Measurements from ENCODE around the gene CDR2L. TPM values are rescaled to one million over a fixed set of nuclear protein-coding genes. Genes with fewer than 3 reads are reported as not detected.
"Not testable (repeated sequence)": the region's sequence is repeated elsewhere in the genome, so short reads cannot be mapped to it uniquely, and the experiment has no call there.

The CDR2L gene
- total and polyA plus RNA-seq, 8 donors, result 4.4 to 78.8 (median 10.9) TPM

DNA sequence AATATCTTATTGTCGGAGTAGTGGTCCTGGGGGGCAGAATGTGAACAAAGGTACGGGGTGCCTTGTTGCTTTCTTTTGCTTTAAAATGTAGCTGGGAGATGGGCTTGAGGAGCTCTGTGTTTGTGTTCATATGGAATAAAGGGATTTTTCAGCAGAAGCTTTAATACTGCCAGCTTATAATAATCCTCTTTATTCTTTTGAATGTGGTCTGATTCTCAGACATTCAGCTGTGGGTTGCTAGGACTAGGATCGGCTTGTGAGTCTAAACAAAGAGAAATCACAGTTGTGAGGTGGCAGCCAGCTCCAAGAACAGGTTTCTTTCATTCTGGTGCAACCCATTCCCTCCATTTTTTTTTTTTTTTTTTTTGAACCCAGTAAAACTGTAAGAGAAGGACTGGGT is 32.3 kb downstream of the CDR2L start:
- Histone ChIP-seq H3K4me1 (peaks cover 0 to 7% (median under 1%) of the 10 kb centered on the region in 4 donors), H3K36me3 (peaks cover 23 to 76% (median 67%) of the 10 kb centered on the region in 4 donors), H3K4me3 (no peak overlapping the region), H3K27ac (no peak overlapping the region), H3K9me3 (no peaks in the 10 kb centered on the region), H3K27me3 (no peaks in the 10 kb centered on the region)
- no peak for DNase-seq
- no peak for TF ChIP-seq POLR2A (IDR thresholded peaks at IDR 0.05)
- TF ChIP-seq, protein P1, sequence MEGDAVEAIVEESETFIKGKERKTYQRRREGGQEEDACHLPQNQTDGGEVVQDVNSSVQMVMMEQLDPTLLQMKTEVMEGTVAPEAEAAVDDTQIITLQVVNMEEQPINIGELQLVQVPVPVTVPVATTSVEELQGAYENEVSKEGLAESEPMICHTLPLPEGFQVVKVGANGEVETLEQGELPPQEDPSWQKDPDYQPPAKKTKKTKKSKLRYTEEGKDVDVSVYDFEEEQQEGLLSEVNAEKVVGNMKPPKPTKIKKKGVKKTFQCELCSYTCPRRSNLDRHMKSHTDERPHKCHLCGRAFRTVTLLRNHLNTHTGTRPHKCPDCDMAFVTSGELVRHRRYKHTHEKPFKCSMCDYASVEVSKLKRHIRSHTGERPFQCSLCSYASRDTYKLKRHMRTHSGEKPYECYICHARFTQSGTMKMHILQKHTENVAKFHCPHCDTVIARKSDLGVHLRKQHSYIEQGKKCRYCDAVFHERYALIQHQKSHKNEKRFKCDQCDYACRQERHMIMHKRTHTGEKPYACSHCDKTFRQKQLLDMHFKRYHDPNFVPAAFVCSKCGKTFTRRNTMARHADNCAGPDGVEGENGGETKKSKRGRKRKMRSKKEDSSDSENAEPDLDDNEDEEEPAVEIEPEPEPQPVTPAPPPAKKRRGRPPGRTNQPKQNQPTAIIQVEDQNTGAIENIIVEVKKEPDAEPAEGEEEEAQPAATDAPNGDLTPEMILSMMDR (IDR thresholded peaks at IDR 0.05), result no peak
- TF ChIP-seq POLR2AphosphoS5 (IDR thresholded peaks at IDR 0.05), result no peak
- TF ChIP-seq EP300 (IDR thresholded peaks at IDR 0.05), result no peak
- intact Hi-C loops (cut with DNase I; ENCODE audit: low total_unique reads), result no loop called here
- 87 to 97% (median 94%) methylated on average over 3 of the region's 3 CpGs for WGBS, 5 donors

DNA sequence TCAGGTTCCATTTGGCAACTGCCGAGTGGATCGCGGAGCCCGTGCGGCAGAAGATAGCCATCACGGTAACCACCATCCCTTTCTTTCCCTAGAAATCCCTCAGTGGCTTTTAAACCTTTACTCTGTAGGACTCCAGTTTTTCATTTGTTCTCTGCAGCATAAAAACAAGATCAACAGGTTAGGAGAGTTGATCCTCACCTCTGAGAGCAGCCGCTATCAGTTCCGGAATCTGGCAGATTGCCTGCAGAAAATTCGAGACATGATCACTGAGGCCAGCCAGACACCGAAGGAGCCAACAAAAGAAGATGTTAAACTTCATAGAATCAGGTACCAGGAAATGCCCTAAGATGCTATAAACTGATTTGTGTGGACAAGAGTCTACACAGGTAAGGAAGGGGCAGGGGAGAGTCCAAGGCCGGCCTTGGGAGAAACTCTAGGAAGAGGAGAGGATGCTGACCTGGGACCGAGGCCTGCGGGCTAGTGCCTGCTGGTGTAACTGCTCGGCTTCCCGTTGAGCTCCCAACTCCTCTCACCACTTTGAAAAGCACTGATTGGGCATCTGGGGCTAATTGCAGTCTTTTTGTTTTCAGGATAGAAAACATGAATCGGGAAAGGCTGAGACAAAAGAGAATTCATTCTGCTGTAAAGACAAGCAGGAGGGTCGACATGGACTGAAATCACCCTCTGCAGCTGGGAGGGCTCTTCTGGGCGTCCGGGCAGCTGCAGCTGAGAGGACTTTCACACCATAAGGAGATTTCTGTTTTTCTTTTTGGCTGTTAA is 33.1 kb downstream of the CDR2L start:
- H3K27me3 ChIP-seq, result no peaks in the 10 kb centered on the region
- H3K9me3 ChIP-seq, result no peaks in the 10 kb centered on the region
- peaks cover 0 to 6% (median 0%) of the 10 kb centered on the region in 4 donors for H3K4me1 ChIP-seq
- no peak overlapping the region for H3K4me3 ChIP-seq
- H3K27ac ChIP-seq, result no peak overlapping the region
- WGBS, 5 donors, result 69 to 76% (median 71%) methylated on average over 19 of the region's 19 CpGs
- DNase-seq, result no peak
- peaks cover 23 to 75% (median 66%) of the 10 kb centered on the region in 4 donors for H3K36me3 ChIP-seq
- TF ChIP-seq EP300 (IDR thresholded peaks at IDR 0.05), result no peak
- TF ChIP-seq, protein P1 (IDR thresholded peaks at IDR 0.05), result no peak
- no peak for TF ChIP-seq POLR2A (IDR thresholded peaks at IDR 0.05)
- no peak for TF ChIP-seq POLR2AphosphoS5 (IDR thresholded peaks at IDR 0.05)
- intact Hi-C loops (cut with DNase I; ENCODE audit: low total_unique reads), result no loop called here

DNA sequence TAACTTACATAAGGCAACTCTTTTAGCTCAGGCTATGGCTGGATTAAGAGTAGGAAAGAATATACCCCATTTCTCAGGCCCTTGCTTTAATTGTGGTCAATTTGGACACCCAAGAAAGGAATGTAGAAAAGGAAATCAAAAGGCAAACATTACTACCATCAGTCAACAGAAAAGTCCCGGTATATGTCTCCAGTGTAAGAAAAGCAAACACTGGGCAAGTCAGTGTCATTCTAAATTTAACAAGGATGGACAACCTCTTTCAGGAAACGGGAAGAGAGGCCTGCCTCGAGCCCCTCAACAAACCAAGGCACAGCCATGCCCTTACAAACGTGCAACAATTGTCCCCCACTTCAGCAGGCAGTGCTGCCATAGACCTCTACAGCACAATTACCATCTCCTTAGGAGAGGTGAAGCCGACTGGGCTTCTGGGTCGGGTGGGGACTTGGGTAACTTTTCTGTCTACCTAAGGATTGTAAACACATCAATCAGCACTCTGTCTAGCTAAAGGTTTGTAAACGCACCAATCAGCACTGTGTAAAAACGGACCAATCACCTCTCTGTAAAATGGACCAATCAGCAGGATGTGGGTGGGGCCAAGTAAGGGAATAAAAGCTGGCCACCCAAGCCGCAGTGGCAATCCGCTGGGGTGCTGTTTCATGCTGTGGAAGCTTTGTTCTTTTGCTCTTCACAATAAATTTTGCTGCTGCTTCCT is 37.4 kb downstream of the CDR2L start:
- Histone ChIP-seq H3K27me3 (no peaks in the 10 kb centered on the region), H3K27ac (no peak overlapping the region), H3K9me3 (peaks cover 0 to 2% (median 0%) of the 10 kb centered on the region in 4 donors), H3K4me3 (no peak overlapping the region), H3K36me3 (peaks cover 19 to 37% (median 30%) of the 10 kb centered on the region in 4 donors), H3K4me1 (peaks cover 0 to 6% (median 2%) of the 10 kb centered on the region in 4 donors)
- TF ChIP-seq EP300 (IDR thresholded peaks at IDR 0.05), result no peak
- TF ChIP-seq POLR2A (IDR thresholded peaks at IDR 0.05), result no peak
- no peak for TF ChIP-seq POLR2AphosphoS5 (IDR thresholded peaks at IDR 0.05)
- TF ChIP-seq, protein P1 (IDR thresholded peaks at IDR 0.05), result no peak
- DNase-seq, result no peak
- intact Hi-C loops (cut with DNase I; ENCODE audit: low total_unique reads), result no loop called here
- 74 to 85% (median 75%) methylated on average over 10 of the region's 10 CpGs for whole genome bisulfite sequencing, 5 donors

DNA sequence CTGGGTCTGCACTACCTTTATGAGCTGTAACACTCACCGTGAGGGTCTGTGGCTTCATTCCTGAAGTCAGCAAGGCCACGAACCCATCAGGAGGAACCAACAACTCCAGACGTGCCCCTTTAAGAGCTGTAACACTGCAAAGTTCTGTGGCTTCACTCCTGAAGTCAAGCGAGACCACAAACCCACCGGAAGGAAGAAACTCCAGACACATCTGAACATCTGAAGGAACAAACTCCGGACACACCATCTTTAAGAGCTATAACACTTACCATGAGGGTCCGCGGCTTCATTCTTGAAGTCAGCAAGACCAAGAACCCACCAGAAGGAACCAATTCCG is 37.9 kb downstream of the CDR2L start:
- H3K4me1 ChIP-seq; H3K9me3 ChIP-seq; intact Hi-C loops (cut with DNase I; ENCODE audit: low total_unique reads); H3K4me3 ChIP-seq; DNase-seq; H3K27ac ChIP-seq; H3K27me3 ChIP-seq: not testable (repeated sequence)
- WGBS, 5 donors, result 73 to 91% (median 86%) methylated on average over 9 of the region's 9 CpGs
- peaks cover 19 to 32% (median 26%) of the 10 kb centered on the region in 4 donors for H3K36me3 ChIP-seq

DNA sequence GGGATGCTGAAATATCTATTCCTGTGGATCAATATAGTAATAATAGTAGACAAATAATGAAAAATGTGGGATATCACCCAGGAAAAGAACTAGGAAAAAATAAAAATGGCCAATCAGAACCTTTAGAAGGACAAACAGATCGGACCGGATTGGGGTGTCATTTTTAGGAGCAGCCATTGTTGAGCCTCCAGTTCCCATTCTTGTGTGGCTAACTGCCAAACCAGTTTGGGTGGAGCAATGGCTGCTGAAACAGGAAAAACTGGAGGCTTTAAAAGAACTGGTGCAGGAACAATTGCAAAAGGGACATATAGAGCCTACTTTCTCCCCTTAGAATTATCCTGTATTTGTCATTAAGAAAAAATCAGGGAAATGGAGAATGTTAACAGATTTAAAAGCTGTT is 39.2 kb downstream of the CDR2L start:
- DNase-seq; H3K4me3 ChIP-seq; H3K4me1 ChIP-seq; H3K9me3 ChIP-seq; H3K27ac ChIP-seq; intact Hi-C loops (cut with DNase I; ENCODE audit: low total_unique reads); H3K27me3 ChIP-seq: not testable (repeated sequence)
- peaks cover 9 to 19% (median 13%) of the 10 kb centered on the region in 4 donors for H3K36me3 ChIP-seq
- 46 to 62% (median 51%) methylated on average over 2 of the region's 2 CpGs for WGBS, 5 donors

All from stomach (tissue), 9 donors.